Stimulated activated naive CD8-positive, alpha-beta T cell treated with anti-CD3 and anti-CD28 coated beads, Interleukin-15, amount 100 ng/mL, for 72 hours (primary cell): ENCODE results near the gene STK35.
A peak's percentile ranks its signal among the peaks of the same experiment; 100 is the strongest.

Source experiments
- ATAC-seq: fragments of 150-1000 bp; cut with Tn5 transposase; 2 replicates; pipeline ENCODE4 v1.10.0; 2021; ENCODE audit warnings: mild to moderate bottlenecking, moderate library complexity
- DNase-seq, 2 donors: peaks; one replicate each; pipeline ENCODE4 v3.0.0; 2021 to 2022
- H3K27ac Mint-ChIP-seq, 2 donors: one replicate each; pipeline ENCODE4 v1.8.0; 2022; ENCODE audit warnings: mild to moderate bottlenecking in 2 of 2, mixed read lengths in 2 of 2, moderate library complexity in 2 of 2
- H3K27me3 Mint-ChIP-seq: one replicate; pipeline ENCODE4 v1.8.0; 2022; ENCODE audit warnings: mixed read lengths
- H3K4me1 Mint-ChIP-seq: one replicate; pipeline ENCODE4 v1.8.0; 2022; ENCODE audit warnings: mild to moderate bottlenecking, mixed read lengths
- H3K4me3 Mint-ChIP-seq, 2 donors: one replicate each; pipeline ENCODE4 v1.8.0; 2022; ENCODE audit warnings: mild to moderate bottlenecking in 2 of 2, mixed read lengths in 2 of 2, moderate library complexity in 1 of 2
- H3K9me3 Mint-ChIP-seq, 2 donors: one replicate each; pipeline ENCODE4 v1.8.0; 2022; ENCODE audit warnings: mixed read lengths in 2 of 2

STK35 gene

DNA sequence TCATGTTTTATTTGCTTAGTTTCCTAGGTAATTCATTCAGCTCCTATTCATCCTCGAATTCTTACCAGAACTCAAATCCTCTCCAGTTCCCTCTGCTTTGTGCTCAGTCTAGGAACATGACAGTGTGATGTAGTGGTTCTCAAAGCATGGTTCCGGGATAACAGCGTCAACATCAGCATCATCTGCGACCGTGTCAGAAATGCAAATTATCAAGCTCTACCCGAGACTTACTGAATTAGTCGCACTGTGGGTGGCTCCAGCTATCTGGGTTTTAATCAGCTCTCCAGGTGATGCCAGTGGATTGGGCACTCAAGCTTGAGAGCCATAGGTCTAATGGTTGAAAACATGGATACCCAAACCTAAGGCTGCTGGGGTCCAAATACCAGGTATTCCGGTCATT lies 7.7 kb upstream of the STK35 start:
- H3K4me1 Mint-ChIP-seq, result peaks cover 16% of the 10 kb centered on the region

GRCh38 chr20:2101865-2102584 lies 398 bp downstream of the STK35 start:
- no peaks in the 10 kb centered on the region for H3K27me3 Mint-ChIP-seq
- DNase-seq (peak; percentile 91 to 93), ATAC-seq (peak; percentile 87)
- no peaks in the 10 kb centered on the region for H3K9me3 Mint-ChIP-seq
- peaks cover 57% of the 10 kb centered on the region for H3K4me1 Mint-ChIP-seq
- peak overlapping the region; percentile 100 for H3K27ac Mint-ChIP-seq
- peak overlapping the region; percentile 90 to 96 for H3K4me3 Mint-ChIP-seq

More for the DNA sequence above, 7.7 kb upstream of the STK35 start:
- DNase-seq (no peak), ATAC-seq (no peak)
- Mint-ChIP-seq H3K9me3 (no peaks in the 10 kb centered on the region), H3K27ac (no peak overlapping the region), H3K4me3 (no peak overlapping the region), H3K27me3 (peaks cover 41% of the 10 kb centered on the region)

GRCh38 chr20:2102585-2103460 lies 1.2 kb downstream of the STK35 start:
- peaks cover 65% of the 10 kb centered on the region for H3K4me1 Mint-ChIP-seq
- peak; percentile 77 for ATAC-seq
- H3K27me3 Mint-ChIP-seq, result no peaks in the 10 kb centered on the region
- no peaks in the 10 kb centered on the region for H3K9me3 Mint-ChIP-seq
- H3K4me3 Mint-ChIP-seq, result peak overlapping the region; percentile 90 to 96
- DNase-seq, result peak; percentile 89
- H3K27ac Mint-ChIP-seq, result peak overlapping the region; percentile 100

DNA sequence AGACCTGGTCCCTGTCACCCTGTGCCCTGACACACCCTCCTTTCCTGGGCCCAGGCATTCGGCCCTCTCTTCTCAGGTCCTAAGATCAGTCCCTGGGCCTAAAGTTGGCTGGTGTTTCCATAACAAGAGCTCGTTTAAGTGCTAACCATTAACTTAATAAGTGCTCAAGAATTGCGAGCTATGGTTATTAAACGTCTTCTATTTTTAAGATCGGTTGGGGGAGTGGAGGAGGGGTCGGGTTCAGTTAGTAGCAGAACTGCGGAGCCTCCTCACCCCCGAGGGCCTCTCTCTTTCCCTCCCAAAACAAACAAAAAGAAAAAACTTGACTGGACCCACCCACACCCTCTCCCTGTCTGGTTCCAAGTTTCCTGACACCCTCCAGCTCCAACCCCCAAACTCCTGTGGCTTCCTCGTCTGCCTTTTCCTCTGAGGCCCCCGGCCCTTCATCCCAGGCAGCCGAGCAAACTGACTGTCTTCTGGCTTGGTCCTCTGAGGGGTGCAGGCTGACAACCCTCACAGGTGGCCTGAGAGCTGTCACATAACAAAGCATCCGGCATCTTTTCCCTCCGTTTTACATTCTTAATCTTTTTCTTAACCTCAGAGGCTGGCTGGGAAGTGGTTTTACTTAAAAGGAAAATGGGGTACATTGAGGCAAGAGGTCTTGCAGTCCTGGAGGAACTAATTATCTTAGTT lies 2.0 kb downstream of the STK35 start:
- Mint-ChIP-seq H3K4me3 (peak overlapping the region; percentile 90 to 96), H3K27me3 (no peaks in the 10 kb centered on the region), H3K27ac (peak overlapping the region; percentile 93 to 96), H3K9me3 (no peaks in the 10 kb centered on the region), H3K4me1 (peaks cover 70% of the 10 kb centered on the region)
- DNase-seq (no peak), ATAC-seq (no peak)

- Mint-ChIP-seq H3K27ac (peak overlapping the region in 1 of 2 donors; percentile 93), H3K9me3 (no peaks in the 10 kb centered on the region), H3K27me3 (no peaks in the 10 kb centered on the region), H3K4me3 (peak overlapping the region; percentile 90 to 96), H3K4me1 (peaks cover 72% of the 10 kb centered on the region)
- no peak for DNase-seq
- no peak for ATAC-seq
Observed at GRCh38 chr20:2104236-2104635, 2.6 kb downstream of the STK35 start.

- DNase-seq (no peak), ATAC-seq (no peak)
- Mint-ChIP-seq H3K4me3 (no peak overlapping the region), H3K4me1 (peaks cover 94% of the 10 kb centered on the region), H3K27me3 (no peaks in the 10 kb centered on the region), H3K27ac (no peak overlapping the region), H3K9me3 (no peaks in the 10 kb centered on the region)
Observed at GRCh38 chr20:2108498-2108897, 6.9 kb downstream of the STK35 start.

DNA sequence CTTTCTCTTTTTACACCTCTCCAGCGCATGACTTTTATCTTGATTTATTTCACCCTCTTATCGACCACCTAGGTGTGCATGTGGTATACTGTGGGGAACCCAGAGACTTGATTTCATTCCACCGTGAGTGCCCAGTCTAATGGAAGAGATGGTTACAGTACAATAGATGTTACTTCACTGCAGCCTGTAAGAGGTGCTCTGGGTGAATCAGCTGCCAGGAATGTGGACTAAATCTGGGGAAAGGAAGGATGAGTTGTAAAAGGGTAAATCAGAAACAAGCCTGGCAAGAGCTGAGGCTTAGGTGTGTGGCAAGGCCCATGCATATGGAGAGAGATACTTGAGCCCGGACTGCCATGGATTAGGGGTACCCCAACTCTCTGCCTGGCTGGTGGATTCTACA lies 7.4 kb downstream of the STK35 start:
- Mint-ChIP-seq H3K4me1 (peaks cover 94% of the 10 kb centered on the region), H3K4me3 (no peak overlapping the region), H3K9me3 (no peaks in the 10 kb centered on the region), H3K27me3 (no peaks in the 10 kb centered on the region), H3K27ac (no peak overlapping the region)
- ATAC-seq (no peak), DNase-seq (no peak)

GRCh38 chr20:2109425-2110210 lies 8.0 kb downstream of the STK35 start:
- no peak for DNase-seq
- peak overlapping the region in 1 of 2 donors; percentile 21 for H3K27ac Mint-ChIP-seq
- no peak for ATAC-seq
- H3K4me3 Mint-ChIP-seq, result no peak overlapping the region
- H3K27me3 Mint-ChIP-seq, result no peaks in the 10 kb centered on the region
- H3K9me3 Mint-ChIP-seq, result no peaks in the 10 kb centered on the region
- peaks cover 94% of the 10 kb centered on the region for H3K4me1 Mint-ChIP-seq

GRCh38 chr20:2112910-2113309 lies 11.3 kb downstream of the STK35 start:
- DNase-seq (no peak), ATAC-seq (no peak)
- Mint-ChIP-seq H3K27ac (no peak overlapping the region), H3K9me3 (no peaks in the 10 kb centered on the region), H3K4me1 (peaks cover 78% of the 10 kb centered on the region), H3K27me3 (no peaks in the 10 kb centered on the region), H3K4me3 (no peak overlapping the region)

GRCh38 chr20:2114127-2114959 lies 12.7 kb downstream of the STK35 start:
- H3K27me3 Mint-ChIP-seq, result no peaks in the 10 kb centered on the region

DNA sequence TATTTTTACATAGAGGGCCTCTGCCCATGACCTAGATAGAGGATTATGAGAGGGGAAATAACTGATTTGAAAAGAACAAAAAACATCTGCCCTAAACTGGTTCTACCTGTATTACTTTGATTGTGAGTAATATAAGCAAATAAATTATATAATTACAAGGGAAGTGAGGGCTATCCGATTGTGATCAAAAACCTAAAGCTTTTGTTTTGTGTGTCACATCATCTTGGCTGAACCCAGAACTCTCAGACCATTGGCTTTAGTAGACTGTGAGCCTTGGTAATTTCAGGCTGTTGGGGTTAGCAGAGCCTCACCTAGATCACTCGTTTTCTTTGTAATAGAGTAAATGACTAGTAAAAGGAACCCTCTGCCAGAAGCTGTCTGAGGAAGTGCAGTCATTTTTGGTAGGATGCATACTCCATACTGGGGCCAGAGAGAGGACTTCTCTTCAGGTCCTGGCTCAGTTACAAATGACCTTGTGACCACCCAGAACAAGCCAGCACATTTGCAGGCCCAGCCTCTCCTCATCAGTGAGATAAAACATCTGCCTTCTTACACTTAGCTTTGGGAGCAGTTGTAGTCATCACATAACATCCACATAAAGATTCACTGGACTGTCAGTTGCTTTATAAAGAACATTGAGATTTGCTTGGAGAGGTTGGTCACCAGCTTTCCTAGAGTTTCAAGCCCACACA lies 13.5 kb downstream of the STK35 start:
- H3K27ac Mint-ChIP-seq, result peak overlapping the region in 1 of 2 donors; percentile 86
- no peaks in the 10 kb centered on the region for H3K27me3 Mint-ChIP-seq
- peaks cover 0 to 6% of the 10 kb centered on the region in 2 donors for H3K9me3 Mint-ChIP-seq
- no peak for ATAC-seq
- H3K4me1 Mint-ChIP-seq, result peaks cover 75% of the 10 kb centered on the region
- DNase-seq, result no peak
- peak overlapping the region in 1 of 2 donors; percentile 1 for H3K4me3 Mint-ChIP-seq

More at GRCh38 chr20:2114127-2114959, 12.7 kb downstream of the STK35 start:
- H3K9me3 Mint-ChIP-seq, result peaks cover 0 to 6% of the 10 kb centered on the region in 2 donors
- peak overlapping the region in 1 of 2 donors; percentile 86 for H3K27ac Mint-ChIP-seq
- peaks cover 75% of the 10 kb centered on the region for H3K4me1 Mint-ChIP-seq
- no peak for ATAC-seq
- peak overlapping the region in 1 of 2 donors; percentile 1 for H3K4me3 Mint-ChIP-seq
- DNase-seq, result no peak

- Mint-ChIP-seq H3K27ac (no peak overlapping the region), H3K4me3 (no peak overlapping the region), H3K9me3 (peaks cover 0 to 12% of the 10 kb centered on the region in 2 donors), H3K4me1 (peaks cover 75% of the 10 kb centered on the region), H3K27me3 (no peaks in the 10 kb centered on the region)
- no peak for ATAC-seq
- no peak for DNase-seq
Observed at GRCh38 chr20:2116170-2116940, 14.7 kb downstream of the STK35 start.

GRCh38 chr20:2118783-2119182 lies 17.2 kb downstream of the STK35 start:
- peak in 1 of 2 donors; percentile 61 for DNase-seq

More at GRCh38 chr20:2118783-2119182, 17.2 kb downstream of the STK35 start:
- ATAC-seq, result peak; percentile 100
- Mint-ChIP-seq H3K4me3 (peak overlapping the region; percentile 67 to 77), H3K9me3 (peaks cover 0 to 15% of the 10 kb centered on the region in 2 donors), H3K27ac (peak overlapping the region; percentile 61 to 81), H3K4me1 (peaks cover 69% of the 10 kb centered on the region), H3K27me3 (no peaks in the 10 kb centered on the region)
